ENCODE data around the gene VSX1.

GRCh38 chr20:25041813-25042530 lies 40.0 kb downstream of the VSX1 start:
- no peak for TF ChIP-seq CTCF (IDR thresholded peaks at IDR 0.05; ENCODE audit: low read depth, low read length, missing input control)
- no peak for TF ChIP-seq EGR1 (IDR thresholded peaks at IDR 0.05; ENCODE audit: low read depth in 2 of 2)
